ENCODE measurements around the gene FCHO1.

The FCHO1 gene, protein sequence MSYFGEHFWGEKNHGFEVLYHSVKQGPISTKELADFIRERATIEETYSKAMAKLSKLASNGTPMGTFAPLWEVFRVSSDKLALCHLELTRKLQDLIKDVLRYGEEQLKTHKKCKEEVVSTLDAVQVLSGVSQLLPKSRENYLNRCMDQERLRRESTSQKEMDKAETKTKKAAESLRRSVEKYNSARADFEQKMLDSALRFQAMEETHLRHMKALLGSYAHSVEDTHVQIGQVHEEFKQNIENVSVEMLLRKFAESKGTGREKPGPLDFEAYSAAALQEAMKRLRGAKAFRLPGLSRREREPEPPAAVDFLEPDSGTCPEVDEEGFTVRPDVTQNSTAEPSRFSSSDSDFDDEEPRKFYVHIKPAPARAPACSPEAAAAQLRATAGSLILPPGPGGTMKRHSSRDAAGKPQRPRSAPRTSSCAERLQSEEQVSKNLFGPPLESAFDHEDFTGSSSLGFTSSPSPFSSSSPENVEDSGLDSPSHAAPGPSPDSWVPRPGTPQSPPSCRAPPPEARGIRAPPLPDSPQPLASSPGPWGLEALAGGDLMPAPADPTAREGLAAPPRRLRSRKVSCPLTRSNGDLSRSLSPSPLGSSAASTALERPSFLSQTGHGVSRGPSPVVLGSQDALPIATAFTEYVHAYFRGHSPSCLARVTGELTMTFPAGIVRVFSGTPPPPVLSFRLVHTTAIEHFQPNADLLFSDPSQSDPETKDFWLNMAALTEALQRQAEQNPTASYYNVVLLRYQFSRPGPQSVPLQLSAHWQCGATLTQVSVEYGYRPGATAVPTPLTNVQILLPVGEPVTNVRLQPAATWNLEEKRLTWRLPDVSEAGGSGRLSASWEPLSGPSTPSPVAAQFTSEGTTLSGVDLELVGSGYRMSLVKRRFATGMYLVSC

DNA sequence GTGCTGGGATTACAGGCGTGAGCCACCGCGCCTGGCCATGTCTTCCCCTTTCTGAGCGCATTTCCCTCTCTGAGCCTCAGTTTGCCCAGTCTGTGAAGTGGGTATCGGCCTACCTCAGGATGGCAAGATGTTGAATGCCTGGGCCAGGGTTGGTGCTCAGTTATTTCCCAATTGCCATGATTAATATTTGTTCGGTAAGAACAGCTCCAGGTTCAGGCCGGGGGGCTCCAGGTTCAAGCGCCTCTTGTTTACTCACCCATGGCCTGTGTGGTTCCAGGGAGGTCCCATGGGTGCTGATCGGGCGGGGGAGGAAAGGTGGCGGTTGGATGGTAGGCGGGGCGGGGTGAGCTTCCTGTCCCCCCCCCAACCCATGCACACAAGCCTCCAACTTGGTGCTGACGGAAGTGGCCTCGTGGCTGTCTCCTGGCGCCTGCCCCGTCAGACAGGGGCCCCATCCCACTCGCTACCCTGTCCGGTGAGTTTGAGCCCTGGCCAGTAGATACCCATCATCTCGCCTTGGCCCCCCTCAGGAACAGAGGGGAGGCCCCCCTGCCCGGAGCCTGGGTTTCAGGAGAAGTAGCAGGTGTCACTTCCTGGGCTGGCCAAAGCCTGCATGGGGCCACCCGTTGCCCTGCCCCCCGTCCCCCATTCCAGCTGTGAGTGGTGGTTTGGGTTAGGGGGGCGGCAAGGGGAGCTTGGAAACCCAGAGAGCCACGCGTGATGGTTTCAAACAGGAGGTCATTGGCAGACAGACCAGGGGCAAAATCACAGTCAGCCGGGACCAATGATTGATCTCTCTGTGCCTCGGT is at the start of gene FCHO1:
TSS of gene FCHO1 (plus strand) at position 375 of the 809 bp plus-strand sequence. CDS start 3,688 bp downstream, outside the sequence.
- POLR2A ChIA-PET: no interaction called here
- CTCF ChIA-PET: no interaction called here
- no peak for DNase-seq (ENCODE audit: extremely low spot score)
- no peak for TF ChIP-seq NFRKB (IDR thresholded peaks at IDR 0.05)
- TF ChIP-seq BHLHE40 (IDR thresholded peaks at IDR 0.05; ENCODE audit: borderline replicate concordance): no peak
- TF ChIP-seq FOXM1 (IDR thresholded peaks at IDR 0.05; ENCODE audit: borderline replicate concordance): no peak
- no peak for TF ChIP-seq SUZ12 (IDR thresholded peaks at IDR 0.05)
- TF ChIP-seq ARNT (IDR thresholded peaks at IDR 0.05): no peak
- no peak for TF ChIP-seq L3MBTL2 (conservative IDR thresholded peaks at IDR 0.05)
- no peak for TF ChIP-seq CTBP1 (IDR thresholded peaks at IDR 0.05; ENCODE audit: borderline replicate concordance)
- TF ChIP-seq TARDBP (IDR thresholded peaks at IDR 0.05): no peak
- TF ChIP-seq ZNF384 (IDR thresholded peaks at IDR 0.05): no peak
- TF ChIP-seq ELF4 (IDR thresholded peaks at IDR 0.05): no peak
- no peak for TF ChIP-seq LEF1 (IDR thresholded peaks at IDR 0.05; ENCODE audit: borderline replicate concordance)

DNA sequence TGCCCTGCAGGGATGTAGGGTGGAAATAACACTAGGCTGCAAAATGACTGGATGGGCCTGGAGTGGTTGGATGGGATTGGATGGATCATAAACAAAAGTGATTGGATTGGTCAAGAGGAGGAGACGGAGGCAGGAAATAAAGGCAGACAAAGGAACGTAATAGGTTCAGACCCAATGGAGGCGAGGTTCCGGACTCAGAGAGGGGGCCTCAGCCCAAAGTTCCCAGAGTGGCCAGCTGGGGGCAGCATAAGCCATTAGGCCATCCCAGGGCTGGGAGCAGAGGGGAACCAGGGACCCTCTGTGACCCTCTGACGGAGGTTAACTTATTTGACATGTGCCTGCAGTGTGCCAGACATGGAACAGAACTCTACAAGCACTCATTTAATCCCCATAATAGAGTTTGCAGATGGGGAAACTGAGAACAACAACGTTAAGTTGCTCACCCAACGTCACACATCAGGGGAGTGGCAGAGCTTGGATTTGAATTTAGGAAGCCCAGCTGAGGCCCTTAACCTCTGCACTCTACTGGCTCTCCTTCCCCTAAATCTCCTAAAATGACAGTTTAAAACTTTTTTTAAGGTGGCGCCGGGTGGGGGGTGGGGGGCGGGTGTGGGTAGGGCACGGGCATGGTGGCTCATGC is 47.3 kb upstream of the FCHO1 start:
- ChIA-PET CTCF (interaction anchor here (0.7 to 2.4 kb wide), 5 partner anchors 11 to 63 kb away, joined by 3 to 7 read pairs (median 3); partner anchors contain the start of gene MAP1S), POLR2A (no interaction called here)
- peak; percentile 61 for DNase-seq (ENCODE audit: extremely low spot score)
- TF ChIP-seq LEF1 (IDR thresholded peaks at IDR 0.05; ENCODE audit: borderline replicate concordance) (no peak), NFRKB (IDR thresholded peaks at IDR 0.05) (no peak), CTBP1 (IDR thresholded peaks at IDR 0.05; ENCODE audit: borderline replicate concordance) (no peak), TARDBP (IDR thresholded peaks at IDR 0.05) (no peak), BHLHE40 (IDR thresholded peaks at IDR 0.05; ENCODE audit: borderline replicate concordance) (no peak), L3MBTL2 (conservative IDR thresholded peaks at IDR 0.05) (no peak), HDGF (IDR thresholded peaks at IDR 0.05; ENCODE audit: borderline replicate concordance) (no peak), SP1 (IDR thresholded peaks at IDR 0.05) (no peak), ELF4 (IDR thresholded peaks at IDR 0.05) (no peak), FOXA1 (IDR thresholded peaks at IDR 0.05) (no peak), ARNT (IDR thresholded peaks at IDR 0.05) (no peak), ZNF384 (IDR thresholded peaks at IDR 0.05) (no peak), FOXM1 (IDR thresholded peaks at IDR 0.05; ENCODE audit: borderline replicate concordance) (no peak), SUZ12 (IDR thresholded peaks at IDR 0.05) (no peak)

DNA sequence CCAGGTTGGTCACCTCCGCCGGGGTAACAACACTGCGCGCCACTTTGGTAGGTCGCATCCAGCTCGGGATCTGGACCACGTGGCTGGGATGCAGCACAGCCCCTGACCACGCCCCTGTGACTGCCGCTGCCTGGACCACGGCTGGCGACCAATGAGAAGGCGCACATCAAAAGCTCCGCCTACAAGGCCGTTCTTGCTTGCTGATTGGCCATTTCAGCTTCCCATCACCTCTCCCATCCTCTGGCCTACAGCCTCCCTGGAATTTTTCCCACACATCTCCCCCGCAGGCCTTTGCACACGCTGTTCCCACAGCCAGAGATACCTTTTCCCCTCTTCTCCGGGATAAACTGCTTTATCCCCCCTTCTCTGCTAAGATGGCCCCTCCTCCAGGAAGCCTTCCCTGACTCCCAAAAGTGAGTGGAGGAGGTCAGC is 44.5 kb upstream of the FCHO1 start:
- ChIA-PET CTCF (no interaction called here), POLR2A (no interaction called here)
- no peak for TF ChIP-seq ZNF384 (IDR thresholded peaks at IDR 0.05)
- TF ChIP-seq, protein P1, sequence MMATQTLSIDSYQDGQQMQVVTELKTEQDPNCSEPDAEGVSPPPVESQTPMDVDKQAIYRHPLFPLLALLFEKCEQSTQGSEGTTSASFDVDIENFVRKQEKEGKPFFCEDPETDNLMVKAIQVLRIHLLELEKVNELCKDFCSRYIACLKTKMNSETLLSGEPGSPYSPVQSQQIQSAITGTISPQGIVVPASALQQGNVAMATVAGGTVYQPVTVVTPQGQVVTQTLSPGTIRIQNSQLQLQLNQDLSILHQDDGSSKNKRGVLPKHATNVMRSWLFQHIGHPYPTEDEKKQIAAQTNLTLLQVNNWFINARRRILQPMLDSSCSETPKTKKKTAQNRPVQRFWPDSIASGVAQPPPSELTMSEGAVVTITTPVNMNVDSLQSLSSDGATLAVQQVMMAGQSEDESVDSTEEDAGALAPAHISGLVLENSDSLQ (IDR thresholded peaks at IDR 0.05): peak; percentile 79
- DNase-seq (ENCODE audit: extremely low spot score): peak; percentile 60

DNA sequence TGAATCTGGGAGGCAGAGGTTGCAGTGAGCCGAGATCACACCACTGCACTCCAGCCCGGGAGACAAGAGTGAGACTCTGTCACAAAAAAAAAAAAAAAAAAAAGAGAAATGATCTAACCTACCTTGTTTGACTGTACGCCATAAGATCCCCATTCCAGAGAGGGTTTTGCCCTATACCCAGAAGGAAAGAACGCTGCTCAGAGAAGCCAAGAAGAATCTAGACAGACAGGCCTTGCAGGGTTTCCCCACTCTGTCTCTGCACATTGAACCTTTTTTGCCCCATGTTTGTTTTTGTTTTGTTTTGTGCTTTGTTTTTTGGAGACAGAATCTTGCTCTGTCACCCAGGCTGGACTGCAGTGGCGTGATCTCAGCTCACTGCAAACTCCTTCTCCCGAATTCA is 39.4 kb upstream of the FCHO1 start:
- no peak for DNase-seq (ENCODE audit: extremely low spot score)
- CTCF ChIA-PET: no interaction called here
- TF ChIP-seq CTBP1 (IDR thresholded peaks at IDR 0.05; ENCODE audit: borderline replicate concordance) (no peak), HDGF (IDR thresholded peaks at IDR 0.05; ENCODE audit: borderline replicate concordance) (no peak), L3MBTL2 (conservative IDR thresholded peaks at IDR 0.05) (no peak), FOXA1 (IDR thresholded peaks at IDR 0.05) (no peak), NFRKB (IDR thresholded peaks at IDR 0.05) (no peak), BHLHE40 (IDR thresholded peaks at IDR 0.05; ENCODE audit: borderline replicate concordance) (no peak), LEF1 (IDR thresholded peaks at IDR 0.05; ENCODE audit: borderline replicate concordance) (no peak), SP1 (IDR thresholded peaks at IDR 0.05) (no peak), ELF4 (IDR thresholded peaks at IDR 0.05) (no peak), ARNT (IDR thresholded peaks at IDR 0.05) (no peak), FOXK2 (IDR thresholded peaks at IDR 0.05) (no peak), FOXM1 (IDR thresholded peaks at IDR 0.05; ENCODE audit: borderline replicate concordance) (no peak), ZNF384 (IDR thresholded peaks at IDR 0.05) (no peak), TARDBP (IDR thresholded peaks at IDR 0.05) (no peak)
- TF ChIP-seq, protein P1 (IDR thresholded peaks at IDR 0.05): no peak
- POLR2A ChIA-PET: no interaction called here

DNA sequence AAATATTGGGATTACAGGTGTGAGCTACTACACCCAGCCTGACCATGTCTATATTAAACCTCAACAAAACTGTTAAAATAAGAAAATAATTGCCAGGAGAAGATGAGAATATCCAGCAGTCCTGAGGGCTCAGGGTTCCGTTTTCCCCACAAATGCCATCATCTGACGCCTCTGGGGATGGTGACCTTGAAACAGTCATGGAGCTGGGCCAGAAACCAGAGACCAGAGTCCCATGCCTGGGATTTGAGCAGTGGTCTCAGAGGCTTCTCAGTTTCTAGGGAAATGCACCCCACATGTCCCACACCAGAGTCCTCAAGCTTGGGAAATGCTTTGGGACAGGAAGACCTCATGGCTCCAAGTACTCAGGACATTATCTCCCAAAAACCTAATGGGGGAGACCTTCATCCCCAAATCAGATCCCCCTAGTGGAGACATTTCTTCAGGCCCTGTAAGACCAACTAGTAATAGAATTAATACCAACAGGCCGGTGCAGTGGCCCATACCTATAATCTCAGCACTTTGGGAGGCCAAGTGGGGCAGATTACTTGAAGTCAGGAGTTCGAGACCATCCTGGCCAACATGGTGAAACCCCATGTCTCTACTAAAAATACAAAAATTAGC is 34.9 kb upstream of the FCHO1 start:
- CTCF ChIA-PET: no interaction called here
- no peak for TF ChIP-seq SUZ12 (IDR thresholded peaks at IDR 0.05)
- no peak for TF ChIP-seq ARNT (IDR thresholded peaks at IDR 0.05)
- no peak for TF ChIP-seq NFRKB (IDR thresholded peaks at IDR 0.05)
- POLR2A ChIA-PET: no interaction called here
- no peak for DNase-seq (ENCODE audit: extremely low spot score)

Measured in HEK293T (cell line).